ENCODE results near the gene CNN2.

- TF ChIP-seq GATA2 (IDR thresholded peaks at IDR 0.05; ENCODE audit: low read depth, low read length) = no peak
- TF ChIP-seq GATA3 (IDR thresholded peaks at IDR 0.05; ENCODE audit: low read depth, low read length) = no peak
Observed at GRCh38 chr19:977058-977464, 49.3 kb upstream of the CNN2 start.
